ENCODE results near the gene ACTN4. TPM values are rescaled to one million over a fixed set of nuclear protein-coding genes. Genes with fewer than 3 reads are reported as not detected.
"Not testable (repeated sequence)": the region's sequence is repeated elsewhere in the genome, so short reads cannot be mapped to it uniquely, and the experiment has no call there.

The ACTN4 gene
- total RNA-seq, 1 experiment from 2014 or later, result 399 TPM

DNA sequence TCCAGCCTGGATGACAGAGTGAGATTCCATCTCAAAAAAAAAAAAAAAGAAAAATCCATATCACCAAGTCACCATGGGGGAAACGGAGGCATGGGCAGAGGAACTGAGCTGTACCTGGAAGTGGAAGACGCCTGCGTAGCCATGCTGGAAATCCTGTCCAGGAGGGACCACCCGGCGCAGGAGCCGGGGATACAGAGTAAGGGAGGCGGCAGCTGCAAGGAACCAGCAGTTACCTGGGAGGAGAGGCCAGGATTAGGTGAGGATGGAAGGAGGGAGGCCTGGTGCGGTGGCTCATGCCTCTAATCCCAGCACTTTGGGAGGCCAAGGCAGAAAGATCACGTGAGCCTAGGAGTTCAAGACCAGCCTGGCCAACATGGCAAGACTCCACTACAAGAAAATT lies 94.8 kb downstream of the ACTN4 start:
- H3K9me3 ChIP-seq (replicated peaks), result no peaks in the 10 kb centered on the region
- DNase-seq (ENCODE audit: low read depth in 1 of 2, low spot score in 2 of 2), result no peak
- H3K27ac ChIP-seq, result no peak overlapping the region
- no peaks in the 10 kb centered on the region for H3K27me3 ChIP-seq (replicated peaks)
- H3K36me3 ChIP-seq, result no peaks in the 10 kb centered on the region
- no peaks in the 10 kb centered on the region for H3K4me1 ChIP-seq (replicated peaks)
- no peak overlapping the region for H3K4me3 ChIP-seq

DNA sequence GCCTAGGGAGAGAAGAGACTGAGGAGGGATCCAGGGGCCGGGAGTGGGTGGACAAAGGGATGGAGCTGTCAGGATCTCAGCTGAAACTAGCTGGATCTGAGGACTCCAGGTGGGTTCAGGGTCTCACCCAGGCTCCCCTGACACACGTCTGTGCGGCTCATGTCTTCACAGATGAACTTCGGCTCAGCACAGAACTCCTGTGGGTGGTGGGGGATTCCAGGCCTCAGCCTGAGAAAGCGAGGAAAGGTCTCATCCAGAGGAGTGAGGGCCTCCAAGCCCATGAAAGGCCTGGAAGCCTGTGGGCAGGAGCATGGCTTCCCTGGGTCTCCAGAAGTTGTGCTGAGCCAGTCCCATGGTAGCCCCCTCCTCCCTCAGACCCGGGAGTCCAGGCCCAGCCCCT lies 95.5 kb downstream of the ACTN4 start:
- H3K4me1 ChIP-seq (replicated peaks), result no peaks in the 10 kb centered on the region
- H3K4me3 ChIP-seq, result no peak overlapping the region
- DNase-seq (ENCODE audit: low read depth in 1 of 2, low spot score in 2 of 2), result no peak
- H3K27ac ChIP-seq, result no peak overlapping the region
- no peaks in the 10 kb centered on the region for H3K27me3 ChIP-seq (replicated peaks)
- H3K9me3 ChIP-seq (replicated peaks), result no peaks in the 10 kb centered on the region
- no peaks in the 10 kb centered on the region for H3K36me3 ChIP-seq

DNA sequence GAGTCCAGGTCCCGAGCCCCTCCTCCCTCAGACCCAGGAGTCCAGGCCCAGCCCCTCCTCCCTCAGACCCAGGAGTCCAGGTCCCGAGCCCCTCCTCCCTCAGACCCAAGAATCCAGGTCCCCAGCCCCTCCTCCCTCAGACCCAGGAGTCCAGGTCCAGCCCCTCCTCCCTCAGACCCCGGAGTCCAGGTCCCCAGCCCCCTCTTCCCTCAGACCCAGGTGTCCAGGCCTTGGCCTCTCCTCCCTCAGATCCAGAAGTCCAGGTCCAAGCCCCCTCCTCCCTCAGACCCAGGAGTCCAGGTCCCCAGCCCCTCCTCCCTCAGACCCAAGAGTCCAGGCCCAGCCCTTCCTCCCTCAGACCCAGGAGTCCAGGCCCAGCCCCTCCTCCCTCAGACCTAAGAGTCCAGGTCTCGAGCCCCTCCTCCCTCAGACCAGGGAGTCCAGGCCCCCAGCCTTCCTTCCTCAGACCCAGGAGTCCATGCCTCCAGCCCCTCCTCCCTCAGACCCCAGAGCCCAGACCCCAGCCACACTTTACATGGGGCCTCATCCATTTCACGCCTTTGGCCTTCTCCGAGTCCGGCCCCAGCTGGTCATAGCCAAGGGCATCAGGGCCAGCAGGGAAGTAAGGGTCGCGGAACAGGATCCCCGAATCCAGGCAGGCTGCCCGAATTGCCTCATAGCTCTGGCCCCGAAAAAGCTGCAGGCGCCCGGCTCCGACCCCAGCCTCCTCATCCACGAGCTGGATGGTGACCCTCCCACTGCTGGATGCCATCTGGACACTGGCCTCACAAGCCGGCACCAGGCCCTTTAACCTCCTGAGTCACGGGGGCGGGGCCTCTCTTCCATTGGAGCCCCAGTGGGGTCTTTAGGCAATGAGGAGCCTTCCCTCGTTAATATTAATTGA lies 96.2 kb downstream of the ACTN4 start:
- no peaks in the 10 kb centered on the region for H3K27me3 ChIP-seq (replicated peaks)
- H3K36me3 ChIP-seq, result no peaks in the 10 kb centered on the region
- DNase-seq (ENCODE audit: low read depth in 1 of 2, low spot score in 2 of 2), result no peak
- no peaks in the 10 kb centered on the region for H3K9me3 ChIP-seq (replicated peaks)
- H3K27ac ChIP-seq, result no peak overlapping the region
- H3K4me3 ChIP-seq, result no peak overlapping the region
- H3K4me1 ChIP-seq (replicated peaks), result no peaks in the 10 kb centered on the region

DNA sequence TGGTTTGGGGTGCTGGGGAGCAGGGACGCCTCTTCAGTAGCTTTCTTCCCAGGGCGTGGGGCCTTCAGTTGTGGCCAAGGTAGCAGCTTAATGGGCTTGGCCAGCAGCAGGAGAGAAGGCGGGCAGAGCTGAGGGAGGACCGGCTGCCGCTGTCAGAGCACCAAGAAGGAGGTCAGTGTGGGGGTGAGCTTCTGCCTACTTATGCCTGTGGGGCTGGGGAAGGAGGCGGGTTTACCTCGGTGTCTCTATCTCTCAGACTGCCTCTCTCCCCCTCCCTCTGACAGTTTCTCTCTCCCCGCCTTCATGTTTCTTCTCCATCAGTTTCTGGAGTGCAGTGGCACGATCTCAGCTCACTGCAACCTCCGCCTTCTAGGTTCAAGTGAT lies 96.8 kb downstream of the ACTN4 start, which contains the start of gene CAPN12:
CAPN12 (minus strand) TSS at position 177 of the 384 bp plus-strand sequence. CDS start 309 bp downstream, outside the sequence.
- H3K4me3 ChIP-seq, result no peak within 1 kb of the TSS
- no peak within 1 kb of the TSS for H3K27ac ChIP-seq
- no peak for DNase-seq (ENCODE audit: low read depth in 1 of 2, low spot score in 2 of 2)
- no peaks in the 10 kb centered on the region for H3K4me1 ChIP-seq (replicated peaks)
- H3K36me3 ChIP-seq, result no peaks in the 10 kb centered on the region
- H3K9me3 ChIP-seq (replicated peaks), result no peaks in the 10 kb centered on the region
- H3K27me3 ChIP-seq (replicated peaks), result no peaks in the 10 kb centered on the region

DNA sequence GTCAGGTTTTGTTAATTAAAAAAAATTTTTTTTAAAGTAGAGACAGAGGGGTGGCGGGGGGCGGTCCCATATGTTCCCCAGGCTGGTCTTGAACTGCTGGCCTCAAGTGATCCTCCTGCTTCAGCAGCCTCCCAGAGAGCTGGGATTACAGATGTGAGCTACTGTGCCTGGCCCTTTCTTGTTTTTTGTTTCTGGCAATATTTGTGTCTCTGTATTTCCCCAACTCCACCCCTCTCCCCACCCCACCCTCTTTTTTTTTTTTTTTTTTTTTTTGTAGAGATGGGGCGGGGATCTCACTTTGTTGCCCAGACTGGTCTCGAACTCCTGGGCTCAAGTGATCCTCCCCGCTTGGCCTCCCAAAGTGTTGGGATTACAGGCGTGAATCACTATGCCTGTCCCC lies 97.4 kb downstream of the ACTN4 start:
- H3K27me3 ChIP-seq (replicated peaks), result no peaks in the 10 kb centered on the region
- no peaks in the 10 kb centered on the region for H3K36me3 ChIP-seq
- no peak overlapping the region for H3K27ac ChIP-seq
- H3K9me3 ChIP-seq (replicated peaks), result no peaks in the 10 kb centered on the region
- H3K4me1 ChIP-seq (replicated peaks), result no peaks in the 10 kb centered on the region
- H3K4me3 ChIP-seq, result no peak overlapping the region
- no peak for DNase-seq (ENCODE audit: low read depth in 1 of 2, low spot score in 2 of 2)

- no peaks in the 10 kb centered on the region for H3K27me3 ChIP-seq (replicated peaks)
- H3K36me3 ChIP-seq, result no peaks in the 10 kb centered on the region
- no peak for DNase-seq (ENCODE audit: low read depth in 1 of 2, low spot score in 2 of 2)
- H3K4me3 ChIP-seq, result no peak overlapping the region
- H3K27ac ChIP-seq, result no peak overlapping the region
- no peaks in the 10 kb centered on the region for H3K4me1 ChIP-seq (replicated peaks)
- H3K9me3 ChIP-seq (replicated peaks), result no peaks in the 10 kb centered on the region
Measured at GRCh38 chr19:38745316-38745715, 97.9 kb downstream of the ACTN4 start.

- H3K27me3 ChIP-seq (replicated peaks); DNase-seq (ENCODE audit: low read depth in 1 of 2, low spot score in 2 of 2); H3K27ac ChIP-seq; H3K36me3 ChIP-seq; H3K9me3 ChIP-seq (replicated peaks); H3K4me3 ChIP-seq; H3K4me1 ChIP-seq (replicated peaks): not testable (repeated sequence)
Measured at GRCh38 chr19:38753783-38754182, 106.3 kb downstream of the ACTN4 start.

DNA sequence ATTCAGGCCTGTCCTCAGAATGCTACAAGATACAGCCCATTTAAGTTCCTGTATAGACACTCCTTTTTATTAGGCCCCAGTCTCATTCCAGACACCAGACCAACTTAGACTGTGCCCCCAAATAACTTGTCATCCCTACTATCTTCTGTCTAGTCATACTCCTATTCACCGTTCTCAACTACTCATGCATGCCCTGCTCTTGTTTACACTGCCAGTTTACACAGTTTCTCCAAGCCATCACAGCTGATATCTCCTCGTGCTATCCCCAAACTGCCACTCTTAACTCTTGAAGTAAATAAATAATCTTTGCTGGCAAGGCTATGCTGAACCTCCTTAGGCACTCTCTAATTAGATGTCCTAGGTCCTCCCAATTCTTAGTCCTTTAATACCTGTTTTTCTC lies 106.7 kb downstream of the ACTN4 start:
- not testable (repeated sequence) for H3K27ac ChIP-seq; H3K4me3 ChIP-seq; H3K4me1 ChIP-seq (replicated peaks); DNase-seq (ENCODE audit: low read depth in 1 of 2, low spot score in 2 of 2); H3K9me3 ChIP-seq (replicated peaks); H3K27me3 ChIP-seq (replicated peaks); H3K36me3 ChIP-seq

DNA sequence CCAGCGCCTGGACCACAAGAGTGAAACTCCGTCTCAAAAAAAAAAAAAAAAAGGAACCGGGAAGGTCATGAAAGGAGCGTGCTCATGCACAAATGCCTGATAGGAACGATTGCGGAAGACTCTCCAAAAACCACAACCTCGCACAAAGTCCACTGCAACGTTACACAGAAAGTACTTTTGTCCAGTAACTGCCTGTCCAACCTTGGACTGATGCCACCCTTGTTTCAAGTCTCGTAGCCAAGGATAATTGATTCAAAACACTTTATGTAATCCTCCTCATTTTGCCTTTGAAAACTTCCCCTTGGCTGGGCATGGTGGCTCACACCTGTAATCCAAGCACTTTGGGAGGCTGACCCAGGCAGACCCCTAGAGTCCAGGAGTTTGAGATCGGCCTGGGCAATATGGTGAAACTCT lies 112.1 kb downstream of the ACTN4 start:
- H3K4me1 ChIP-seq (replicated peaks), result no peaks in the 10 kb centered on the region
- no peak overlapping the region for H3K27ac ChIP-seq
- no peak overlapping the region for H3K4me3 ChIP-seq
- H3K36me3 ChIP-seq, result no peaks in the 10 kb centered on the region
- no peaks in the 10 kb centered on the region for H3K9me3 ChIP-seq (replicated peaks)
- no peak for DNase-seq (ENCODE audit: low read depth in 1 of 2, low spot score in 2 of 2)
- H3K27me3 ChIP-seq (replicated peaks), result no peaks in the 10 kb centered on the region

- not testable (repeated sequence) for H3K9me3 ChIP-seq (replicated peaks); DNase-seq (ENCODE audit: low read depth in 1 of 2, low spot score in 2 of 2); H3K4me3 ChIP-seq; H3K27ac ChIP-seq; H3K4me1 ChIP-seq (replicated peaks); H3K27me3 ChIP-seq (replicated peaks); H3K36me3 ChIP-seq
Measured at GRCh38 chr19:38760805-38761517, 113.5 kb downstream of the ACTN4 start.

DNA sequence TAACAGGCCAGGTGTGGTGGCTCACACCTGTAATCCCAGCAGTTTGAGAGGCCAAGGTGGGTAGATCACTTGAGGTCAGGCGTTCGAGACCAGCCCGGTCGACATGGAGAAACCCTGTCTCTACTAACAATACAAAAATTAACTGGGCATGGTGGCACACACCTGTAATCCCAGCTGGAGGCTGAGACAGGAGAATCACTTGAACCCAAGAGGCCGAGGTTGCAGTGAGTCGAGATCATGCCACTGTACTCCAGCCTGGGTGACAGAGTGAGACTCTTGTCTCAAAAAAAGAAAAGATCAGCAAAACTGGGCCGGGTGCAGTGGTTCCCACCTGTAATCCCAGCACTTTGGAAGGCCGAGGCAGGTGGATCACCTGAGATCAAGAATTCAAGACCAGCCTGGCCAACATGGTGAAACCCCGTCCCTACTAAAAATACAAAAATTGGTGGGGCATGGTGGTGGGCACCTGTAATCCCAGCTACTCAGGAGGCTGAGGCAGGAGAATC lies 114.5 kb downstream of the ACTN4 start:
- not testable (repeated sequence) for H3K27me3 ChIP-seq (replicated peaks); H3K4me3 ChIP-seq

DNA sequence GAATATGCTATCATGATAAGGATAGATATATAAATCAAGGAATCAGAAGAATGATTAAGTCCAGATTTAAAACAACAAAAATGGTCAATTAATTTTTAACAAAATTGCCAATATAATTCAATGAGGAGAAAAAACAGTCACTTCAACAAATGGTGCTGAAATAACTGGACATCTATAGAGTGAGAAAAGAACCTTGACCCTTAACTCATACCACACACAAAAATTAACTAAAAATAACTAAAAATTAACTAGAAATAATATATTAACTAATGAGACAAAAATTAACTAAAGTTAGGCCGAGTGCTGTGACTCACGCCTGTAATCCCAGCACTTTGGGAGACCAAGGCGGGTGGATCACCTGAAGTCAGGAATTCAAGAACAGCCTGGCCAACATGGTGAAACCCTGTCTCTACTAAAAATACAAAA lies 116.4 kb downstream of the ACTN4 start:
- no peaks in the 10 kb centered on the region for H3K9me3 ChIP-seq (replicated peaks)
- no peaks in the 10 kb centered on the region for H3K4me1 ChIP-seq (replicated peaks)
- DNase-seq (ENCODE audit: low read depth in 1 of 2, low spot score in 2 of 2), result no peak
- no peak overlapping the region for H3K4me3 ChIP-seq
- no peaks in the 10 kb centered on the region for H3K27me3 ChIP-seq (replicated peaks)
- no peak overlapping the region for H3K27ac ChIP-seq
- H3K36me3 ChIP-seq, result no peaks in the 10 kb centered on the region

More for the DNA sequence above, 114.5 kb downstream of the ACTN4 start:
- not testable (repeated sequence) for H3K4me1 ChIP-seq (replicated peaks); H3K36me3 ChIP-seq; H3K9me3 ChIP-seq (replicated peaks); H3K27ac ChIP-seq; DNase-seq (ENCODE audit: low read depth in 1 of 2, low spot score in 2 of 2)

DNA sequence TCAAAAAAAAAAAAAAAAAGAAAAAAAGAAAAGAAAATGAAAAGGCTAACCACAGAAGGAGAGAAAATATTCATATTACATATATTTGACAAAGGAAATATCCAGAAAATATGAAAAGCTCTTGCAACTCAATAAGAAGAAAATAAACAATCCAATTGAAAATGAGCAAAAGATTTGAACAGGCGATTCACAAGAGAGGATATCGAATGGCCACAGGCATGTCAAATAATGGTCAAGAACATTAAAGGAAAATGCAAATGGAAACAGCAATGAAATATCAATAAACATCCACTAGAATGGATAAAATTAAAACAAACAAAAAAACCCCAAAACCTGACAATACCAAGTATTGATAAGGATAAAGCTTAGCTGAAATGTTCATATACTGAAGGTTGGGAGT lies 117.8 kb downstream of the ACTN4 start:
- H3K36me3 ChIP-seq, result no peaks in the 10 kb centered on the region
- no peaks in the 10 kb centered on the region for H3K27me3 ChIP-seq (replicated peaks)
- no peak overlapping the region for H3K27ac ChIP-seq
- no peak overlapping the region for H3K4me3 ChIP-seq
- DNase-seq (ENCODE audit: low read depth in 1 of 2, low spot score in 2 of 2), result no peak
- no peaks in the 10 kb centered on the region for H3K9me3 ChIP-seq (replicated peaks)
- H3K4me1 ChIP-seq (replicated peaks), result peaks cover 6% of the 10 kb centered on the region; the same call in 1 of the 2 replicates

Data from SJSA1 (cell line).